Pancreas (tissue), 10 donors: Measurements from ENCODE around the gene PIK3AP1. TPM values are rescaled to one million over a fixed set of nuclear protein-coding genes. Genes with fewer than 3 reads are reported as not detected.
"Not testable (repeated sequence)": the region's sequence is repeated elsewhere in the genome, so short reads cannot be mapped to it uniquely, and the experiment has no call there.

Experiments
- ATAC-seq, 4 donors: fragments of 200-7000 bp; cut with Tn5 transposase; one replicate each; pipeline versions ENCODE4 v1.8.0 to v1.9.1; 2020; ENCODE audit warnings: mild to moderate bottlenecking in 4 of 4, moderate library complexity in 4 of 4
- DNase-seq, 6 donors: peaks; one replicate each; pipeline ENCODE4 v3.0.0-alpha.2; 2020
- FAIRE-seq: peaks from 2 replicates; lab custom pipeline; 2012; peaks lifted over from hg19 to GRCh38; lab: Jason Lieb, UNC
- H3K27ac ChIP-seq, 4 donors: fragments of 200-600 bp; sonication (generic); 1 replicate in 3 of 4; 2 replicates in 1 of 4; pipeline versions ENCODE4 v1.5.0 to v1.8.0; 2020
- H3K27me3 ChIP-seq, 4 donors: fragments of 200-600 bp; one replicate each; pipeline ENCODE4 v1.8.0; 2021
- H3K36me3 ChIP-seq, 3 donors: fragments of 200-600 bp; sonication (generic) in 1 of 3; one replicate each; pipeline versions ENCODE4 v1.5.0 to v1.8.0; 2020 to 2021
- H3K4me1 ChIP-seq, 3 donors: fragments of 200-600 bp; one replicate each; pipeline ENCODE4 v1.8.0; 2021
- H3K4me3 ChIP-seq, 4 donors: fragments of 200-600 bp; sonication (generic) in 2 of 4; one replicate each; pipeline versions ENCODE4 v1.5.0 to v1.8.0; 2020 to 2021
- H3K9me3 ChIP-seq, 4 donors: fragments of 200-600 bp; one replicate each; pipeline ENCODE4 v1.8.0; 2021
- CTCF ChIP-seq, 4 donors: fragments of 200-600 bp; sonication (generic) in 3 of 4; IDR thresholded peaks; one replicate each; pipeline versions ENCODE4 v1.5.0 to v1.8.0; 2021; ENCODE audit warnings: antibody characterized with exemption in 4 of 4
- WGBS, 2 donors: extraction: QIAGEN DNeasy Blood & Tissue Kit; methylation state at CpG; one replicate each; pipeline ENCODE4 v1.1.7; 2013; 5-methylcytosine and 5-hydroxymethylcytosine counted together
- intact Hi-C, 3 donors: fragments of 100-400 bp; cut with DNase I; formaldehyde crosslinking; loops; one replicate each; pipeline versions ENCODE4 v1.11.1 to v1.14.2; 2022
- polyA plus RNA-seq, 2 donors: library from polyadenylated mRNA; stranded (reverse); fragments of 200-250 nt; gene quantifications; one replicate each; pipeline ENCODE4 v1.2.3, GENCODE V29; 2013
- total RNA-seq, 6 donors: library from RNA; stranded (reverse); fragmentation: NEBNext Ultra II Directional in 4 of 6; extraction: Animal tissue kit (Norgen Biotek cat#: 25700) in 4 of 6; gene quantifications; one replicate each; pipeline versions ENCODE4 v1.2.1 to v1.2.4, GENCODE V29; 2021 to 2023
- donor health status: healthy with polysubstance abuse.
- donor health status: DM: no; HTN: no; CAD: no; lungs with moderate emphysema.
- donor health status: DM: no; HTN: no; CAD: no.
- donor health status: control.
- donor health status: control.
- donor health status: Bipolar disorder and iron deficiency.
- donor health status: DM: yes; HTN: yes; CAD: no.
- donor health status: DM: no; HTN: no; CAD: no.
- donor health status: DM: no; HTN: no; CAD: no.
- donor health status: DM: yes; HTN: yes; CAD: no.

Gene PIK3AP1
- total and polyA plus RNA-seq, 8 donors: 15.0 to 71.0 (median 28.2) TPM

GRCh38 chr10:96683065-96683464, 37.2 kb downstream of the PIK3AP1 start:
- H3K27ac ChIP-seq: peak overlapping the region in 1 of 4 donors; percentile 3
- DNase-seq (no peak), ATAC-seq (peak in 2 of 4 donors; percentile 16 to 28), FAIRE-seq (no peak)
- no peaks in the 10 kb centered on the region for H3K9me3 ChIP-seq
- no peak overlapping the region for H3K4me3 ChIP-seq
- peaks cover 5 to 16% (median 13%) of the 10 kb centered on the region in 3 donors for H3K4me1 ChIP-seq
- no peaks in the 10 kb centered on the region for H3K36me3 ChIP-seq
- intact Hi-C loops: no loop called here
- no peak for TF ChIP-seq CTCF (IDR thresholded peaks at IDR 0.05)
- H3K27me3 ChIP-seq: no peaks in the 10 kb centered on the region
- 55 to 73% methylated on average over 2 of the region's 2 CpGs for WGBS, 2 donors

- no peak for FAIRE-seq
- intact Hi-C loops: no loop called here
- no peak for TF ChIP-seq CTCF (IDR thresholded peaks at IDR 0.05)
These were observed 38.8 kb downstream of the PIK3AP1 start for GRCh38 chr10:96681524-96681923.

DNA sequence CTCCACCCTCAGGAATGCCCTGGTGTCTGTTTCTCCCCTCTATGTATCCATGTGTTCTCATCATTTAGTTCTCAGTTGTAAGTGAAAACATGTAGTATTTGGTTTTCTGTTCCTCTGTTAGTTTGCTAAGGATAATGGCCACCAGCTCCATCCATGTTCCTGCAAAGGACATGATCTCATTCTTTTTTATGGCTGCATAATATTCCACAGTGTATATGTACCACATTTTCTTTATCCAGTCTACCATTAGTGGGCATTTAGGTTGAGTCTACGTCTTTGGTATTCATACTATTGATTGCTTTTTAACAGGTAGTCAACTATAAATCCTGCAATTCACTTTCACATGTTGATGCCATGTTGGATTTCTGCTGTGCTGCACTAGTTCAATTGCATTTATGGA, 39.9 kb downstream of the PIK3AP1 start:
- FAIRE-seq, intact Hi-C loops, H3K36me3 ChIP-seq, H3K9me3 ChIP-seq, H3K4me3 ChIP-seq, H3K27ac ChIP-seq, ATAC-seq, DNase-seq, H3K27me3 ChIP-seq: not testable (repeated sequence)
- WGBS, 2 donors: 88 to 91% methylated on average over 1 of the region's 1 CpG
- peaks cover 25 to 36% (median 33%) of the 10 kb centered on the region in 3 donors for H3K4me1 ChIP-seq

More at GRCh38 chr10:96681524-96681923, 38.8 kb downstream of the PIK3AP1 start:
- Histone ChIP-seq H3K27ac (no peak overlapping the region), H3K4me3 (no peak overlapping the region), H3K9me3 (no peaks in the 10 kb centered on the region), H3K4me1 (peaks cover 15 to 27% (median 24%) of the 10 kb centered on the region in 3 donors), H3K36me3 (no peaks in the 10 kb centered on the region), H3K27me3 (no peaks in the 10 kb centered on the region)
- DNase-seq: no peak
- WGBS, 2 donors: 92 to 95% methylated on average over 3 of the region's 3 CpGs
- ATAC-seq: no peak

GRCh38 chr10:96678725-96679124, 41.6 kb downstream of the PIK3AP1 start:
- no peak for DNase-seq
- Histone ChIP-seq H3K4me1 (peaks cover 43 to 53% (median 51%) of the 10 kb centered on the region in 3 donors), H3K9me3 (no peaks in the 10 kb centered on the region), H3K27ac (peak overlapping the region in 3 of 4 donors; percentile 12 to 96 (median 53)), H3K36me3 (no peaks in the 10 kb centered on the region), H3K4me3 (no peak overlapping the region), H3K27me3 (no peaks in the 10 kb centered on the region)
- intact Hi-C loops: no loop called here
- TF ChIP-seq CTCF (IDR thresholded peaks at IDR 0.05): no peak
- FAIRE-seq: no peak
- WGBS, 2 donors: 42 to 52% methylated on average over 1 of the region's 1 CpG
- no peak for ATAC-seq

DNA sequence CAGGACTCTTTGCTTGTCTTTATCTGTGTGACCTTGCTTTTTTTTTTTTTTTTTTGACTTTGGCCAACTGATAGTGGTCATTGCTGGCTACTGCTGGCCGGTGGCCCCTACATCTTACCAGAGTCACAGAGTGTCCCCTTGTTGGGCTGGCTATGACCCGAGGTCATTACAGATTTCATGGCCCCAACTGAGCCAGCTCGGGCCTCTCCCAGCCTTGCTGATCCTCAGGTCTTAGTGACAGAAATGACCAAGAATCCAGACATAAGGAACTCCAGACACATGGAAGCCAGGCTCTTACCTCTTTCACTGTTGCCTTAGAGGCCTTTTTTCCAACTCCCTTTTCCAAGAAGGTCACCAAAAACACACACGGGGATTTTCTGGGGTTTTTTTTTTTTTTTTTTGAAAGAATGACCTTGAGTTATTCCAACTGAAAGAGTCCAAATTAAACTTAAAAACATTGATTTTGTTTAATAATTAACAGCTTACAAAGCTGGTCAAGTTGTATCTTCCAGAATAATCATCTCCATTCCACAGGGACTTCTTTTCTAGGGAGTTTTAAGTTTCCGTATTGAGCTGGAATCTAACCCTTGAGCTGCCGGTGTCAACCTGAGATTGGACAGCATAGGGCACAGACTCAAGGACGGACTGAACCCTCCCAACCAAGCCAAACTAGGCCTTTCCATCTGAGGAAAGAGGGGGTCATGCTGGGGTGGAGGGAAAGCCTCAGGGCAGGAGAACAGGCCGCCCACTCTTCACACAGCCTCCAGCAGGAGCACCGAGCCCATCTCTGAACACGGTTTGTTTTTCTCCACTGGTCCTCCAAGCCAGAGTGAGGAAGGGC, 43.8 kb downstream of the PIK3AP1 start:
- ATAC-seq (peak; percentile 53 to 68 (median 63)), DNase-seq (peak in 3 of 6 donors; percentile 37 to 39 (median 39)), FAIRE-seq (no peak)
- peaks cover 63 to 74% (median 65%) of the 10 kb centered on the region in 3 donors for H3K4me1 ChIP-seq
- no peaks in the 10 kb centered on the region for H3K9me3 ChIP-seq
- intact Hi-C loops: no loop called here
- peak overlapping the region; percentile 56 to 96 (median 83) for H3K27ac ChIP-seq
- H3K4me3 ChIP-seq: peak overlapping the region in 1 of 4 donors; percentile 3
- 17 to 21% methylated on average over 10 of the region's 10 CpGs for WGBS, 2 donors
- H3K27me3 ChIP-seq: no peaks in the 10 kb centered on the region
- no peaks in the 10 kb centered on the region for H3K36me3 ChIP-seq
- TF ChIP-seq CTCF (IDR thresholded peaks at IDR 0.05): no peak
